Pons (tissue), 1 donor: ENCODE data around the gene CLEC4G.

Experiments used
- DNase-seq: peaks from one replicate; pipeline ENCODE4 v3.0.0-alpha.2; 2016; ENCODE audit warnings: low spot score

CLEC4G gene

DNA sequence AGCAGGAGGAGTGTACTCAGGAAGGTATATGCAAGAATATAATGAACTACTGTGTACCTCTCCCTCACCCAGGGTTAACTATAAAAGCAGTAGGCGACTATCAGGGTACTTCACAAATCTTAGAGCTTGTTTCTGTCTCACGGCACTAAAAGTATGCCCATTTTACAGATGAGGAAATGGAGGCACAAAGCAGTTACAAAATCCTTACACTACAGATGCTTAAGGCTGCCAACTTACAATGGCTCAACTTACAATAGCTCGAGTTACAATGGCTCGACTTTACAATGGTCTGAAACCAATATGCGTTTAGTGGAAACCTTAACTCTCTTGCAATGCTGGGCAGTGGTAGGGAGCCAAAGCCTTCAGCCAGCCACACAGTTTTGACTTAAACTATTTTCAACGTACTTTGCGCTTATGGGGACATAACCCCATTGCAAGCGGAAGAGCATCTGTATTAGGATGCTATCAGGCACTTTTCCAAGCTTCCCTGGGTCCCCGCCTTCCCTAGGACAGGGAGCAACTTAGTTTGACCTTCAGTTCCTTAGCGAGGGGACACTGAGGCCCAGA lies 34.1 kb downstream of the CLEC4G start:
- DNase-seq, result no peak

- no peak for DNase-seq
Observed at GRCh38 chr19:7694499-7694898, 37.4 kb downstream of the CLEC4G start.

DNA sequence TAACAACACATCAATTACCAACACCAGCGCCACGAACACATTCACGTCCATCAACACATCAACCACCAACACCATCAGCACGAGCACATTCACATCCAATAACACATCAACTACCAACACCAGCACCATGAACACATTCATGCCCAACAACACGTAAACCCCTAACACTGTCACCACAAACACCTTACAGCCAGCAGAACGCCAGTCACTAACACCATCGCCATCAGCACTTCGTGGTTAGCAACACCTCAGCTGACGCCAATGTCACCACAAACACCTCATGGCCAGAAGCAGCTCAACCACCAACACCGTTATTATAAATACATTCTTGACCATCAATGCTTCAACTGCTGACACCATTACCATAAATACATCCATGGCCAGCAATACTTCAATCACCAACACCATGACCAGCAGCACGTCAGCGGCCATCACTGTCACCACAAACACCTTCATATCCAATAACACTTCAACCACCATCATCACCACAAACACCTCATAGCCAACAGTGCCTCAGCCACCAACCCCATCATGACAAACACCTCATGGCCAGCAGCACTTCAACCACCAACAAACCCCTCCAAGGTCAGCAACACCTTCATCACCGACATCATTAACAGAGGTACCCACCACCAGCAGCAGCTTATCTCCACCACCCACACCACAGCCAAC lies 39.4 kb downstream of the CLEC4G start:
- DNase-seq, result no peak

- DNase-seq, result no peak
Observed at GRCh38 chr19:7691497-7691896, 40.4 kb downstream of the CLEC4G start.

DNA sequence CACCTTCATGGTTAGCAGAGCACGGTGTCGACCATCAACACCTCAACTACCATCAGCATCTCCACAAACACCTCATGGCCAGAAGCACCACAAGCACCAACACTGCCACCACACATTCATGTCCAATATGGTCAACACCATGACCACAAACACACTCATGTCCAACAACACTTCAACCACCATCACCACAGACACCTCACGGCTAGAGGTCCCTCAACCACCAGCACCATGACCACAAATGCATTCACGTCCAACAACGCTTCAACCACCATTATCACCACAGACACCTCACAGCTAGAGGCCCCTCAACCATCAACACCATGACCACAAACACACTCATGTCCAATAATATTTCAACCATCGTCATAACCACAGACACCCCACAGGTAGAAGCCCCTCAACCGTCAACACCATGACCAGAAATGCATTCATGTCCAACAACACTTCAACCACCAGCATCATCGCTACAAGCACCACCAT lies 41.1 kb downstream of the CLEC4G start:
- DNase-seq, result no peak

DNA sequence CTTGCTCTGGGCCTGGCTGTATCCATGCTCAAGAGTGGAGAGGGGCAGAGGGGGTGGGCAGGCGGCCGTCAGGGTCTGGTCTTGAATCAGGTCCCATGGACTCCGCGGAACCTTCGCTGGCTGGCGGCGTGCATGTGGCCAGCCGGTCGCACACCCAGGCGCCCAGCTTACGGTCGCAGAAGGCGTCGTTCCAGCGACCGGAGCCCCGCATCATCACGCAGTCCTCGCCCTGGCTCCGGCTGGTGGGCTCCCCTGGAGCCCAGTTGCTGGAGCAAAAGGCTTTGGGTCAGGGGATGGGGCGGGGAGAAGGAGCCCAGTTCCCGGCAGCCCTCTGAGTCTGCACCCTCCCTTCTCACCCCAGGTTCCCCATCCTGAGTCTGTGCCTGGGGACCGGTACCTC lies 42.7 kb downstream of the CLEC4G start:
- no peak for DNase-seq

GRCh38 chr19:7687177-7687576 lies 44.7 kb downstream of the CLEC4G start:
- DNase-seq, result no peak

GRCh38 chr19:7685546-7686445 lies 46.1 kb downstream of the CLEC4G start:
- DNase-seq, result no peak

GRCh38 chr19:7682175-7682855 lies 49.6 kb downstream of the CLEC4G start:
- no peak for DNase-seq

GRCh38 chr19:7681340-7682174 lies 50.4 kb downstream of the CLEC4G start:
- DNase-seq, result peak; percentile 63

DNA sequence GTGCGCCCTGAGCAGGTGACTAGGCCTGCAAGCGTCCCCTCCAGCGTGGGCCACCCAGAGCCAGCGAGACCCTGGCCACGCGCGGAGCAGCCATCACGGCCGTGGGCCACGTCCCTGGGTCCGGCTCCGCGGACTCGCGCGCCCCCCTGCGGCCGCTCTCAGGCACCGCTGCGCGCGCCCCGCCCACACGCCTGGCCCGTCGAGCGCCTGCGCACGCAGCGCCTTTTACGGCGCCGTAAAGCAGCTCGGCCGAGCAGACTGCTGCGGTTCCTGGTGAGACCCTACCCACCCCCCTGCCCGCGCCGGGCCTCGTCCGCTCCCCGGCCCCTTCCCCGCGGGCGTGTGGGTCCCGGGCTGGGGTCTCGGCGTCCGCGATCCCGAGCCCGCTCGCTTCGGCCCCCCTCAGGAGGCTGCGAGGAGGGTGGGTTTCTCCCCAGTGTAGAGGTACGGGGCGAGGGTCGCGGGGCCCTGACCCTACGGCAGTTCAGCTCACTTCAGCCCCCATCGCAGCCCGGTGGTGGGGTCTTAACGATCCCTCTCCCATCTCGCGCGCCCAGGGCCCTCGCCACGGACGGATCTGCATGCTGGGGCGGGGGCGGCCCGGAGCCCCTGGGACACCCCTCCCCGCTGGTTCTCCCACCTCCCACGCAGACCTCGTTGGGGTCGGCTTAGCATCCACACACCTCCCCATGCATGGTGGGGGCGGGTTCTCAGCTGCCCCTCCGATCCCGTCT lies 51.1 kb downstream of the CLEC4G start, which contains the start of gene TRAPPC5:
Gene TRAPPC5, plus strand, starts transcription at position 228 of the 734 bp plus-strand sequence. CDS start 1,421 bp downstream, outside the sequence.
- DNase-seq, result peak; percentile 67

GRCh38 chr19:7679771-7680605 lies 51.9 kb downstream of the CLEC4G start:
- no peak for DNase-seq

GRCh38 chr19:7678971-7679751 lies 52.7 kb downstream of the CLEC4G start:
- no peak for DNase-seq
